H1 (cell line): Measurements from ENCODE around the gene TAPT1. TPM values are rescaled to one million over a fixed set of nuclear protein-coding genes. Genes with fewer than 3 reads are reported as not detected.

Experiments
- ASH2L ChIP-seq: fragments of 200-600, 300-600 bp; sonication (generic); IDR thresholded peaks from one replicate; pipeline ENCODE4 v1.7.1; 2017; ENCODE audit warnings: low read length
- BRCA1 ChIP-seq: IDR thresholded peaks from 2 replicates; pipeline ENCODE4 v1.6.1; 2012; ENCODE audit warnings: low read depth, low read length, improper control_type of control experiment
- CHD1 ChIP-seq: IDR thresholded peaks from 2 replicates; pipeline ENCODE4 v1.6.1; 2012; ENCODE audit warnings: low read depth, low read length, improper control_type of control experiment
- CTCF ChIP-seq, 3 experiments: IDR thresholded peaks; 1 replicate in 2 of 3; 2 replicates in 1 of 3; pipeline versions ENCODE4 v1.5.1 to v1.6.1; 2011; ENCODE audit warnings: low read length in 3 of 3, mild to moderate bottlenecking in 3 of 3, inconsistent platforms in 2 of 3, low read depth in 1 of 3, moderate library complexity in 1 of 3; ENCODE audit not compliant: insufficient read depth in 1 of 3; ENCODE audit errors: control extremely low read depth in 1 of 3
- GABPA ChIP-seq: IDR thresholded peaks from 2 replicates; pipeline ENCODE4 v1.6.1; 2011; ENCODE audit warnings: mild to moderate bottlenecking, low read length, moderate library complexity, borderline replicate concordance; ENCODE audit not compliant: insufficient read depth
- HDAC6 ChIP-seq: IDR thresholded peaks from one replicate; pipeline ENCODE4 v1.7.1; 2012; ENCODE audit warnings: low read depth, mild to moderate bottlenecking, inconsistent platforms, low read length, moderate library complexity
- SAP30 ChIP-seq: fragments of 300-600 bp; sonication (generic); IDR thresholded peaks from 2 replicates; pipeline ENCODE4 v1.7.1; 2012; ENCODE audit warnings: low read length, moderate library complexity, mild to moderate bottlenecking, inconsistent platforms; ENCODE audit not compliant: insufficient read depth, insufficient replicate concordance
- SIRT6 ChIP-seq: IDR thresholded peaks from one replicate; pipeline ENCODE4 v1.7.1; 2012; ENCODE audit warnings: low read length, inconsistent platforms
- SRF ChIP-seq: IDR thresholded peaks from 2 replicates; pipeline ENCODE4 v1.6.1; 2011; ENCODE audit warnings: mild to moderate bottlenecking, low read depth, low read length, moderate library complexity
- polyA plus RNA-seq, 7 experiments: library from polyadenylated mRNA; depleted of rRNA in 3 of 7; stranded (reverse) in 5 of 7; unstranded in 2 of 7; fragments of >200 nt in 5 of 7; fragments of 200-250 nt in 2 of 7; gene quantifications; 1 replicate in 5 of 7; 2 replicates in 1 of 7; 4 replicates in 1 of 7; pipeline versions ENCODE4 v1.2.1 to v1.2.3, GENCODE V29; 2011 to 2013; ENCODE audit warnings: missing spikeins in 2 of 7, mixed read lengths in 2 of 7
- total RNA-seq: library from RNA; stranded (reverse); fragmentation: NEBNext Ultra II Directional; extraction: Animal tissue kit (Norgen Biotek cat#: 25700); gene quantifications from 2 replicates; pipeline ENCODE4 v1.2.1, GENCODE V29; 2021

The TAPT1 gene
- total and polyA plus RNA-seq, 2 of the 8 experiments (the other 6 are each of a cell fraction or from before 2014, with no cell fraction given): 4.2 to 15.3 TPM

- TF ChIP-seq CTCF (IDR thresholded peaks at IDR 0.05; ENCODE audit: control extremely low read depth in 1 of 3, insufficient read depth in 1 of 3, low read depth in 1 of 3, low read length in 3 of 3) (no peak), SAP30 (no peak), GABPA (no peak), SRF (no peak), SIRT6 (no peak), HDAC6 (no peak), CHD1 (no peak), ASH2L (no peak), BRCA1 (no peak)
Observed at GRCh38 chr4:16202598-16202997, 23.7 kb downstream of the TAPT1 start (continued).
